ENCODE results near the gene STX16. TPM values are rescaled to one million over a fixed set of nuclear protein-coding genes. Genes with fewer than 3 reads are reported as not detected.

STX16 gene
- total RNA-seq, 1 experiment from 2014 or later, result 89.1 TPM

GRCh38 chr20:58669287-58670006 lies 18.4 kb downstream of the STX16 start (continued):
- no peak; the same call in 1 of the 2 replicates for TF ChIP-seq AFF4 (CRISPR knock-in tag; IDR thresholded peaks at IDR 0.05; ENCODE audit: borderline replicate concordance)
- peak; percentile 78 for TF ChIP-seq MAX (CRISPR knock-in tag; IDR thresholded peaks at IDR 0.05)
- no peak for TF ChIP-seq PRDM15 (CRISPR knock-in tag; IDR thresholded peaks at IDR 0.05)
- no peak for TF ChIP-seq JUN (CRISPR knock-in tag; IDR thresholded peaks at IDR 0.05)
- TF ChIP-seq CREM (CRISPR knock-in tag; IDR thresholded peaks at IDR 0.05), result peak; percentile 9; the same call in 1 of the 2 replicates
- TF ChIP-seq NFATC4 (CRISPR knock-in tag; IDR thresholded peaks at IDR 0.05), result 0 out of 2 replicates have a peak, but pooled peaks have one; percentile 27
- TF ChIP-seq NR1H2 (CRISPR knock-in tag; IDR thresholded peaks at IDR 0.05), result no peak
- TF ChIP-seq CREB1 (CRISPR knock-in tag; IDR thresholded peaks at IDR 0.05), result no peak
- no peak for TF ChIP-seq FOXJ3 (CRISPR knock-in tag; IDR thresholded peaks at IDR 0.05; ENCODE audit: borderline replicate concordance)
- TF ChIP-seq TEAD4 (CRISPR knock-in tag; IDR thresholded peaks at IDR 0.05), result peak; percentile 41; the same call in 1 of the 2 replicates
- TF ChIP-seq FOXP1 (CRISPR knock-in tag; IDR thresholded peaks at IDR 0.05; ENCODE audit: borderline replicate concordance), result 0 out of 2 replicates have a peak, but pooled peaks have one; percentile 30
- peak; percentile 47; the same call in 1 of the 2 replicates for TF ChIP-seq ZNF671 (CRISPR knock-in tag; IDR thresholded peaks at IDR 0.05)
- no peak for TF ChIP-seq NR3C1 (CRISPR knock-in tag; conservative IDR thresholded peaks at IDR 0.05; ENCODE audit: low read depth)
- TF ChIP-seq MYBL2 (CRISPR knock-in tag; IDR thresholded peaks at IDR 0.05), result 0 out of 2 replicates have a peak, but pooled peaks have one; percentile 46
- TF ChIP-seq FOXP4 (CRISPR knock-in tag; IDR thresholded peaks at IDR 0.05), result peak; percentile 61; the same call in 1 of the 2 replicates
- TF ChIP-seq ZNF121 (CRISPR knock-in tag; IDR thresholded peaks at IDR 0.05), result no peak
- 0 out of 2 replicates have a peak, but pooled peaks have one; percentile 37 for TF ChIP-seq ARID4B (CRISPR knock-in tag; IDR thresholded peaks at IDR 0.05; ENCODE audit: borderline replicate concordance)
- 0 out of 2 replicates have a peak, but pooled peaks have one; percentile 43 for TF ChIP-seq ZNF232 (CRISPR knock-in tag; IDR thresholded peaks at IDR 0.05)
- TF ChIP-seq ZNF281 (CRISPR knock-in tag; IDR thresholded peaks at IDR 0.05), result 0 out of 2 replicates have a peak, but pooled peaks have one; percentile 61

Measured in WTC11 (cell line).